GM12864 (cell line): ENCODE measurements around the gene ASCL5.

Experiments used
- DNase-seq: peaks from one replicate; pipeline ENCODE4 v3.0.0-alpha.2; 2011; ENCODE audit warnings: low read depth
- H3K4me3 ChIP-seq: 2 replicates; pipeline ENCODE4 v1.5.1; 2011; ENCODE audit warnings: mild to moderate bottlenecking, low read depth, low read length, control low read depth
- CTCF ChIP-seq: IDR thresholded peaks from 2 replicates; pipeline ENCODE4 v1.5.1; 2011; ENCODE audit warnings: low read depth, mild to moderate bottlenecking, moderate library complexity, low read length, control low read depth, inconsistent platforms; ENCODE audit errors: missing control alignments

Gene ASCL5

GRCh38 chr1:201100169-201100930 is 26.6 kb downstream of the ASCL5 start:
- H3K4me3 ChIP-seq = no peak overlapping the region
- no peak for DNase-seq
- no peak for TF ChIP-seq CTCF

- TF ChIP-seq CTCF = no peak
- H3K4me3 ChIP-seq = no peak overlapping the region
- DNase-seq = no peak
Observed at GRCh38 chr1:201098992-201099677, 27.8 kb downstream of the ASCL5 start.

GRCh38 chr1:201096977-201097856 is 29.8 kb downstream of the ASCL5 start:
- no peak for TF ChIP-seq CTCF
- H3K4me3 ChIP-seq = no peak overlapping the region
- DNase-seq = no peak

- no peak overlapping the region for H3K4me3 ChIP-seq
- DNase-seq = no peak
- no peak for TF ChIP-seq CTCF
Observed at GRCh38 chr1:201096041-201096461, 30.9 kb downstream of the ASCL5 start.

GRCh38 chr1:201095581-201095980 is 31.4 kb downstream of the ASCL5 start:
- DNase-seq = no peak
- TF ChIP-seq CTCF = no peak

GRCh38 chr1:201094832-201095231 is 32.2 kb downstream of the ASCL5 start:
- DNase-seq = no peak
- no peak overlapping the region for H3K4me3 ChIP-seq
- TF ChIP-seq CTCF = no peak

More at GRCh38 chr1:201095581-201095980, 31.4 kb downstream of the ASCL5 start:
- H3K4me3 ChIP-seq = no peak overlapping the region
